ENCODE measurements around the gene HYAL2. TPM values are rescaled to one million over a fixed set of nuclear protein-coding genes. Genes with fewer than 3 reads are reported as not detected.

The HYAL2 gene
- total and polyA plus RNA-seq, 2 of the 8 experiments (the other 6 are each of a cell fraction or from before 2014, with no cell fraction given) = 51.9 to 176 TPM

GRCh38 chr3:50326182-50326541 lies 3.6 kb upstream of the HYAL2 start:
- H2BK20ac ChIP-seq (ENCODE audit: low read length) = no peak overlapping the region
- H3K4me3 ChIP-seq (ENCODE audit: extremely low read depth in 1 of 4, insufficient read depth in 2 of 4, low read depth in 3 of 4, low read length in 4 of 4) = no peak overlapping the region
- no peak overlapping the region for H3K18ac ChIP-seq (ENCODE audit: extremely low read depth, low read length)
- peaks cover 2 to 6% of the 10 kb centered on the region in 2 experiments for H4K20me1 ChIP-seq (replicated peaks in 1 of 2; ENCODE audit: control insufficient read depth in 1 of 2, insufficient read depth in 2 of 2, low read length in 2 of 2)
- no peak overlapping the region for H3K9ac ChIP-seq (replicated peaks in 1 of 4; ENCODE audit: extremely low read depth in 1 of 4, low read depth in 3 of 4, low read length in 3 of 4)
- no peak overlapping the region for H4K5ac ChIP-seq (ENCODE audit: insufficient read length, low read depth, low read length)
- H4K91ac ChIP-seq (replicated peaks; ENCODE audit: insufficient read length, low read length) = no peak overlapping the region
- 80% methylated on average over 8 of the region's 8 CpGs; no CpG with 5 or more reads in 1 of the 2 experiments for WGBS, 2 experiments (ENCODE audit: extremely low coverage in 1 of 2, insufficient coverage in 1 of 2, insufficient read length in 1 of 2, insufficient replicate concordance in 2 of 2, low coverage in 1 of 2, low lambda C conversion rate in 2 of 2, missing lambda C conversion rate in 1 of 2)
- POLR2A ChIA-PET (ENCODE audit: partially characterized antibody) = interaction anchor here (0.8 to 3.8 kb wide), 3 partner anchors 14 to 302 kb away, joined by 3 to 15 read pairs (median 4); partner anchors contain the start of genes HYAL1 and RASSF1
- no peak overlapping the region for H2BK15ac ChIP-seq (ENCODE audit: low read length)
- H2BK5ac ChIP-seq (ENCODE audit: low read depth, low read length) = no peak overlapping the region
- peaks cover 0 to 29% (median 14%) of the 10 kb centered on the region in 4 experiments; a peak in 6 of 7 replicates for H3K4me1 ChIP-seq (replicated peaks in 1 of 4; ENCODE audit: control insufficient read depth in 3 of 4, insufficient read depth in 4 of 4, low read length in 3 of 4)
- H2BK12ac ChIP-seq (ENCODE audit: low read depth, low read length) = no peak overlapping the region
- no peak overlapping the region for H3K14ac ChIP-seq (ENCODE audit: insufficient read length)
- H2AFZ ChIP-seq (ENCODE audit: low read length) = no peak overlapping the region
- no peak overlapping the region for H3K4ac ChIP-seq (replicated peaks; ENCODE audit: insufficient read length, low read depth, low read length)
- H3K23me2 ChIP-seq (ENCODE audit: low read depth, low read length) = peaks cover 21% of the 10 kb centered on the region; the same call in 1 of the 2 replicates
- no peak overlapping the region for H2BK120ac ChIP-seq (replicated peaks; ENCODE audit: low read depth, low read length)
- DNase-seq (ENCODE audit: low read depth in 1 of 2, low spot score in 2 of 2) (no peak), FAIRE-seq (no peak)
- H2AK5ac ChIP-seq (ENCODE audit: low read depth, low read length) = no peak overlapping the region
- H3K9me3 ChIP-seq (ENCODE audit: insufficient read depth in 2 of 2, low read depth in 1 of 2, low read length in 1 of 2) = no peaks in the 10 kb centered on the region
- no peak overlapping the region for H3K4me2 ChIP-seq (ENCODE audit: insufficient read depth in 1 of 2, low read depth in 2 of 2, low read length in 2 of 2)
- H4K8ac ChIP-seq (ENCODE audit: extremely low read depth, insufficient read depth, low read length) = no peak overlapping the region
- no peaks in the 10 kb centered on the region for H3K27me3 ChIP-seq (replicated peaks in 1 of 4; ENCODE audit: control insufficient read depth in 3 of 4, extremely low read depth in 1 of 4, insufficient read depth in 3 of 4, low read length in 3 of 4)
- CTCF ChIA-PET (ENCODE audit: partially characterized antibody) = interaction anchor here (0.5 to 7.5 kb wide), 6 partner anchors 11 to 266 kb away, joined by 3 to 75 read pairs (median 4); partner anchors contain the start of gene LSMEM2
- H3K56ac ChIP-seq (replicated peaks; ENCODE audit: insufficient read length, low read depth, low read length) = no peak overlapping the region
- H3K79me1 ChIP-seq (ENCODE audit: low read depth, low read length) = peaks cover 5% of the 10 kb centered on the region; the same call in 1 of the 2 replicates
- H3K27ac ChIP-seq (ENCODE audit: low read depth, low read length) = no peak overlapping the region
- peaks cover 9 to 23% (median 15%) of the 10 kb centered on the region in 4 experiments; a peak in 7 of 8 replicates for H3K36me3 ChIP-seq (ENCODE audit: control insufficient read depth in 2 of 4, insufficient read depth in 4 of 4, low read length in 3 of 4)
- peaks cover 0 to 11% of the 10 kb centered on the region in 2 experiments; a peak in 2 of 4 replicates for H3K79me2 ChIP-seq (ENCODE audit: control insufficient read depth in 1 of 2, insufficient read depth in 2 of 2, low read length in 2 of 2)
- H3K23ac ChIP-seq (ENCODE audit: insufficient read length) = no peak overlapping the region
- TF ChIP-seq SAP30 (IDR thresholded peaks at IDR 0.05; ENCODE audit: insufficient read depth, insufficient replicate concordance, low read length) = no peak
- no peak for TF ChIP-seq SIN3A (conservative IDR thresholded peaks at IDR 0.05 in 1 of 2, IDR thresholded peaks at IDR 0.05 in 1 of 2; ENCODE audit: low read depth in 1 of 2, low read length in 2 of 2)
- TF ChIP-seq POLR2A (IDR thresholded peaks at IDR 0.05; ENCODE audit: control extremely low read depth in 1 of 2, low read depth in 2 of 2, low read length in 2 of 2) = no peak
- no peak for TF ChIP-seq BACH1 (IDR thresholded peaks at IDR 0.05; ENCODE audit: low read length)
- no peak for TF ChIP-seq TCF12 (IDR thresholded peaks at IDR 0.05; ENCODE audit: low read depth, low read length)
- TF ChIP-seq EGR1 (IDR thresholded peaks at IDR 0.05; ENCODE audit: borderline replicate concordance, low read depth, low read length) = no peak
- TF ChIP-seq CTBP2 (IDR thresholded peaks at IDR 0.05; ENCODE audit: borderline replicate concordance, insufficient read depth, insufficient read length, low read length) = no peak
- no peak for TF ChIP-seq KDM4A (IDR thresholded peaks at IDR 0.05; ENCODE audit: low read depth, low read length, severe bottlenecking)
